ENCODE results near the gene FEN1.

The FEN1 gene

DNA sequence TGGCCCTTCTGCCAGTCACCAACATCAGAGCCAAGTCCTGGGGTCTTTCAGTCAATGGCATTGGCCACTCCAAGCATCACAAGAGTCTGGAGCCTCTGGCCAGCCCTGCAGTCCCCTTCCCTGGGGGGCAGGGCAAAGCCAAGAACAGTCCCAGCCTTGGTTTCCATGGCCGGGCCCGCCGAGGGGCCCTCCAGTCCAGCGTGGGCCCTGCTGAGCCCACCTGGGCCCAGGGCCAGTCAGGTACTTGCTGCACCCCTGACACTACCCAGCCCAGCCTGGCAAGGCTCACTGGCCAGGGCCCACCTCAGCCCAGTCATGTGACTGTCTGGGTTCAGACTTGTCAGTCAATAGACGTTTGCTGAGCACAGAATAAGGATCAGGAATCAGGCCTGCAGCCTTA lies 11.1 kb upstream of the FEN1 start:
- no peaks in the 10 kb centered on the region for H3F3A ChIP-seq (ENCODE audit: control insufficient read depth, insufficient read depth)
- peaks cover 13% of the 10 kb centered on the region for H3K4me1 ChIP-seq (ENCODE audit: control insufficient read depth, low read length)
- peaks cover 10% of the 10 kb centered on the region for H3K36me3 ChIP-seq (ENCODE audit: control insufficient read depth, low read length)
- no peak overlapping the region for H3K27ac ChIP-seq (ENCODE audit: low read depth, low read length)
- no peaks in the 10 kb centered on the region for H3K9me2 ChIP-seq (replicated peaks; ENCODE audit: control insufficient read depth, low read length)
- 0 out of 2 replicates have a peak, but pooled peaks cover under 1% of the 10 kb centered on the region for H4K20me1 ChIP-seq (ENCODE audit: control insufficient read depth, insufficient read depth, low read depth, low read length)
- H3K4me3 ChIP-seq (ENCODE audit: low read length) = no peak overlapping the region
- no peak for TF ChIP-seq EZH2phosphoT487 (IDR thresholded peaks at IDR 0.05; ENCODE audit: borderline replicate concordance, low read length)
- TF ChIP-seq, protein P1, sequence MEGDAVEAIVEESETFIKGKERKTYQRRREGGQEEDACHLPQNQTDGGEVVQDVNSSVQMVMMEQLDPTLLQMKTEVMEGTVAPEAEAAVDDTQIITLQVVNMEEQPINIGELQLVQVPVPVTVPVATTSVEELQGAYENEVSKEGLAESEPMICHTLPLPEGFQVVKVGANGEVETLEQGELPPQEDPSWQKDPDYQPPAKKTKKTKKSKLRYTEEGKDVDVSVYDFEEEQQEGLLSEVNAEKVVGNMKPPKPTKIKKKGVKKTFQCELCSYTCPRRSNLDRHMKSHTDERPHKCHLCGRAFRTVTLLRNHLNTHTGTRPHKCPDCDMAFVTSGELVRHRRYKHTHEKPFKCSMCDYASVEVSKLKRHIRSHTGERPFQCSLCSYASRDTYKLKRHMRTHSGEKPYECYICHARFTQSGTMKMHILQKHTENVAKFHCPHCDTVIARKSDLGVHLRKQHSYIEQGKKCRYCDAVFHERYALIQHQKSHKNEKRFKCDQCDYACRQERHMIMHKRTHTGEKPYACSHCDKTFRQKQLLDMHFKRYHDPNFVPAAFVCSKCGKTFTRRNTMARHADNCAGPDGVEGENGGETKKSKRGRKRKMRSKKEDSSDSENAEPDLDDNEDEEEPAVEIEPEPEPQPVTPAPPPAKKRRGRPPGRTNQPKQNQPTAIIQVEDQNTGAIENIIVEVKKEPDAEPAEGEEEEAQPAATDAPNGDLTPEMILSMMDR (IDR thresholded peaks at IDR 0.05; ENCODE audit: low read depth, low read length, poor library complexity, severe bottlenecking) = no peak
- no peaks in the 10 kb centered on the region for H3K79me2 ChIP-seq (ENCODE audit: control insufficient read depth, low read length)
- H3K4me2 ChIP-seq (ENCODE audit: low read length) = no peak overlapping the region
- H3K9me3 ChIP-seq (ENCODE audit: control insufficient read depth, insufficient read depth, low read length) = no peaks in the 10 kb centered on the region
- peaks cover 11% of the 10 kb centered on the region for H3K27me3 ChIP-seq (ENCODE audit: control insufficient read depth, low read length)

DNA sequence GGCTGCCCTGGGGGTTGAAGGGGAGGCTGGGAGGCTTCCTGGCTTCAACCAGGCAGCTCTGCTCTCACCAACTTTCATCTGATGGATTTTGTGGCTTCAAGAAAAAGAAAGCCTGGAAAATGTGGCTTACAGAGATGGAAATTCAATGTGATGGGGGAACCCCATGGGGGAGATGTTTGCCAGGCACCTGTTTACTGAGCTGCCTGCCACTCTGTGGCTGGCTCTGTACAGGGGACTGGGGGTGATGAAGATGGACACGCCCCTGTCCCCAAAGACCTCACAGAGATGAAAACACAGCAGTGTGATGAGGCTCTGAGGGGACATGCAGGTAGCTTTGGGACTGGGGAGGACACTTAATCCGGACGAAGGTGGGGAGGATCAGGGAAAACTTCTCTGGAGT lies 10.4 kb upstream of the FEN1 start:
- no peak overlapping the region for H3K27ac ChIP-seq (ENCODE audit: low read depth, low read length)
- H3K79me2 ChIP-seq (ENCODE audit: control insufficient read depth, low read length) = no peaks in the 10 kb centered on the region
- H4K20me1 ChIP-seq (ENCODE audit: control insufficient read depth, insufficient read depth, low read depth, low read length) = 0 out of 2 replicates have a peak, but pooled peaks cover 5% of the 10 kb centered on the region
- peaks cover 17% of the 10 kb centered on the region for H3K36me3 ChIP-seq (ENCODE audit: control insufficient read depth, low read length)
- H3K27me3 ChIP-seq (ENCODE audit: control insufficient read depth, low read length) = peaks cover 11% of the 10 kb centered on the region
- no peak overlapping the region for H3K4me2 ChIP-seq (ENCODE audit: low read length)
- no peak overlapping the region for H3K4me3 ChIP-seq (ENCODE audit: low read length)
- H3F3A ChIP-seq (ENCODE audit: control insufficient read depth, insufficient read depth) = no peaks in the 10 kb centered on the region
- no peaks in the 10 kb centered on the region for H3K9me2 ChIP-seq (replicated peaks; ENCODE audit: control insufficient read depth, low read length)
- H3K4me1 ChIP-seq (ENCODE audit: control insufficient read depth, low read length) = peaks cover 11% of the 10 kb centered on the region; the same call in 1 of the 2 replicates
- H3K9me3 ChIP-seq (ENCODE audit: control insufficient read depth, insufficient read depth, low read length) = no peaks in the 10 kb centered on the region
- TF ChIP-seq EZH2phosphoT487 (IDR thresholded peaks at IDR 0.05; ENCODE audit: borderline replicate concordance, low read length) = no peak
- TF ChIP-seq, protein P1 (IDR thresholded peaks at IDR 0.05; ENCODE audit: low read depth, low read length, poor library complexity, severe bottlenecking) = no peak

DNA sequence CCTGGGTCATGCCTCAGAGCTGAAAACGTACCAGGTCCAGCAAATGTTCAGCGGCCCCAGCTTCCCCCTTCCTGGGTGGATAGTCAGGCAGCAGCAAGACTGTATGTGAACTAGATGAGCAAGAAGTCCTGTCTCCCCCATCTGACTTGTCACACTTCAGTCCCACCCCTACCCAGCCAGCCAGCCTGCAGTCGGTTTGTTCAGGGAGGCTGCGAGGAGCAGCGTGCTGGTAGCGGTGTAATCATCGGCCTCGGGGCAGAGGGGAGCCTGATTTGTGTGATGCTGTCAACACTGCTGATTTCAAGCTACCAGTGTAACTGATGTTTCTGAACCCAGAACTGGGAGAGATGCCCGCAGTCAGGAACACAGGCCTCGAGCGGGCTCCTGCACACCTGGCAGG lies 9.9 kb upstream of the FEN1 start:
- H3K9me3 ChIP-seq (ENCODE audit: control insufficient read depth, insufficient read depth, low read length) = no peaks in the 10 kb centered on the region

More for the DNA sequence above, 9.9 kb upstream of the FEN1 start:
- no peak overlapping the region for H3K4me3 ChIP-seq (ENCODE audit: low read length)
- TF ChIP-seq EZH2phosphoT487 (IDR thresholded peaks at IDR 0.05; ENCODE audit: borderline replicate concordance, low read length) = no peak
- TF ChIP-seq, protein P1 (IDR thresholded peaks at IDR 0.05; ENCODE audit: low read depth, low read length, poor library complexity, severe bottlenecking) = no peak
- H3K9me2 ChIP-seq (replicated peaks; ENCODE audit: control insufficient read depth, low read length) = no peaks in the 10 kb centered on the region
- peaks cover 6% of the 10 kb centered on the region; the same call in 1 of the 2 replicates for H3K4me1 ChIP-seq (ENCODE audit: control insufficient read depth, low read length)
- H3K4me2 ChIP-seq (ENCODE audit: low read length) = no peak overlapping the region
- peaks cover 11% of the 10 kb centered on the region for H3K27me3 ChIP-seq (ENCODE audit: control insufficient read depth, low read length)
- H3F3A ChIP-seq (ENCODE audit: control insufficient read depth, insufficient read depth) = no peaks in the 10 kb centered on the region
- no peak overlapping the region for H3K27ac ChIP-seq (ENCODE audit: low read depth, low read length)
- no peaks in the 10 kb centered on the region for H3K79me2 ChIP-seq (ENCODE audit: control insufficient read depth, low read length)
- peaks cover 23% of the 10 kb centered on the region for H3K36me3 ChIP-seq (ENCODE audit: control insufficient read depth, low read length)
- 0 out of 2 replicates have a peak, but pooled peaks cover 5% of the 10 kb centered on the region for H4K20me1 ChIP-seq (ENCODE audit: control insufficient read depth, insufficient read depth, low read depth, low read length)
